ENCODE results near the gene NTRK3.

GRCh38 chr15:88193415-88193814 is 63.1 kb downstream of the NTRK3 start:
- TF ChIP-seq ZFP30 (CRISPR knock-in tag; IDR thresholded peaks at IDR 0.05) = no peak
- TF ChIP-seq, protein P1, sequence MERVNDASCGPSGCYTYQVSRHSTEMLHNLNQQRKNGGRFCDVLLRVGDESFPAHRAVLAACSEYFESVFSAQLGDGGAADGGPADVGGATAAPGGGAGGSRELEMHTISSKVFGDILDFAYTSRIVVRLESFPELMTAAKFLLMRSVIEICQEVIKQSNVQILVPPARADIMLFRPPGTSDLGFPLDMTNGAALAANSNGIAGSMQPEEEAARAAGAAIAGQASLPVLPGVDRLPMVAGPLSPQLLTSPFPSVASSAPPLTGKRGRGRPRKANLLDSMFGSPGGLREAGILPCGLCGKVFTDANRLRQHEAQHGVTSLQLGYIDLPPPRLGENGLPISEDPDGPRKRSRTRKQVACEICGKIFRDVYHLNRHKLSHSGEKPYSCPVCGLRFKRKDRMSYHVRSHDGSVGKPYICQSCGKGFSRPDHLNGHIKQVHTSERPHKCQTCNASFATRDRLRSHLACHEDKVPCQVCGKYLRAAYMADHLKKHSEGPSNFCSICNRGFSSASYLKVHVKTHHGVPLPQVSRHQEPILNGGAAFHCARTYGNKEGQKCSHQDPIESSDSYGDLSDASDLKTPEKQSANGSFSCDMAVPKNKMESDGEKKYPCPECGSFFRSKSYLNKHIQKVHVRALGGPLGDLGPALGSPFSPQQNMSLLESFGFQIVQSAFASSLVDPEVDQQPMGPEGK (CRISPR knock-in tag; IDR thresholded peaks at IDR 0.05; ENCODE audit: borderline replicate concordance) = no peak
- TF ChIP-seq ZNF8 (CRISPR knock-in tag; IDR thresholded peaks at IDR 0.05) = no peak
- no peak for TF ChIP-seq BACH2 (CRISPR knock-in tag; IDR thresholded peaks at IDR 0.05; ENCODE audit: borderline replicate concordance)
- TF ChIP-seq ZFP3 (CRISPR knock-in tag; IDR thresholded peaks at IDR 0.05) = no peak
- TF ChIP-seq ISL1 (CRISPR knock-in tag; IDR thresholded peaks at IDR 0.05) = no peak
- TF ChIP-seq ZC3H10 (CRISPR knock-in tag; IDR thresholded peaks at IDR 0.05) = no peak
- TF ChIP-seq CSDC2 (CRISPR knock-in tag; IDR thresholded peaks at IDR 0.05) = no peak
- TF ChIP-seq ZNF70 (CRISPR knock-in tag; IDR thresholded peaks at IDR 0.05) = no peak

Measured in SK-N-SH treated with all-trans-retinoic acid at 6 μM for 48 hours (cell line).